HEK293 (cell line): ENCODE measurements around the gene EIF1B.

Experiments used
- CTCF ChIA-PET: fragments of 350-600 bp; formaldehyde crosslinking; extraction: SDS; loops from one replicate; lab custom pipeline; 2021; ENCODE audit warnings: antibody characterized with exemption; lab: Yijun Ruan, JAX
- POLR2A ChIA-PET: fragments of 300-600 bp; formaldehyde crosslinking; extraction: SDS; loops from one replicate; lab custom pipeline; 2020; ENCODE audit warnings: antibody characterized with exemption, inconsistent platforms; lab: Yijun Ruan, JAX
- H3K27ac ChIP-seq: fragments of 200-500 bp; sonication (Bioruptor generic); 2 replicates; pipeline ENCODE4 v1.5.1; 2014; ENCODE audit warnings: low read depth, low read length, control low read depth, inconsistent platforms; ENCODE audit errors: extremely low read depth
- H3K36me3 ChIP-seq, 2 experiments: fragments of 200-500 bp in 1 of 2; sonication (Bioruptor generic) in 1 of 2; 1 replicate in 1 of 2; 2 replicates in 1 of 2; pipeline ENCODE4 v1.5.1; 2014 to 2017; ENCODE audit warnings: inconsistent platforms in 2 of 2, low read length in 2 of 2; ENCODE audit not compliant: control insufficient read depth in 2 of 2, insufficient read depth in 1 of 2
- H3K4me1 ChIP-seq: fragments of 200-500 bp; sonication (Bioruptor generic); 2 replicates; pipeline ENCODE4 v1.5.1; 2014; ENCODE audit warnings: mild to moderate bottlenecking, low read length, inconsistent platforms; ENCODE audit not compliant: control insufficient read depth, insufficient read depth
- H3K4me3 ChIP-seq: 2 replicates; pipeline ENCODE4 v1.5.1; 2011; ENCODE audit warnings: low read depth, mild to moderate bottlenecking, control low read depth, low read length, moderate library complexity
- H3K9me3 ChIP-seq: fragments of 200-500 bp; sonication (Bioruptor generic); 2 replicates; pipeline ENCODE4 v1.5.1; 2014; ENCODE audit warnings: low read depth, low read length, inconsistent platforms; ENCODE audit not compliant: control insufficient read depth, insufficient read depth
- ATF2 ChIP-seq: fragments of 450-650 bp; formaldehyde crosslinking; IDR thresholded peaks from 2 replicates; pipeline ENCODE4 v1.5.1; 2016; ENCODE audit warnings: missing biosample characterization, missing genetic modification characterization, low read depth
- EGR2 ChIP-seq: fragments of 450-650 bp; formaldehyde crosslinking; IDR thresholded peaks from 2 replicates; pipeline ENCODE4 v1.5.1; 2016; ENCODE audit warnings: low read depth, missing biosample characterization, missing genetic modification characterization
- MZF1 ChIP-seq: fragments of 450-650 bp; formaldehyde crosslinking; IDR thresholded peaks from 2 replicates; pipeline ENCODE4 v1.5.1; 2017; ENCODE audit warnings: missing biosample characterization, missing genetic modification characterization, borderline replicate concordance
- SP2 ChIP-seq: fragments of 450-650 bp; formaldehyde crosslinking; IDR thresholded peaks from 2 replicates; pipeline ENCODE4 v1.5.1; 2016; ENCODE audit warnings: missing biosample characterization, missing genetic modification characterization
- TSHZ1 ChIP-seq: fragments of 450-650 bp; formaldehyde crosslinking; IDR thresholded peaks from 2 replicates; pipeline ENCODE4 v1.5.1; 2016; ENCODE audit warnings: missing biosample characterization, missing genetic modification characterization, borderline replicate concordance
- ZBTB26 ChIP-seq: fragments of 450-650 bp; formaldehyde crosslinking; optimal IDR thresholded peaks from 2 replicates; pipeline ENCODE3; 2016; ENCODE audit warnings: missing biosample characterization, mild to moderate bottlenecking, missing genetic modification characterization
- ZNF112 ChIP-seq: fragments of 450-650 bp; formaldehyde crosslinking; IDR thresholded peaks from 2 replicates; pipeline ENCODE4 v1.5.0; 2017; ENCODE audit warnings: missing biosample characterization, missing genetic modification characterization
- ZNF214 ChIP-seq: fragments of 450-650 bp; formaldehyde crosslinking; IDR thresholded peaks from 2 replicates; pipeline ENCODE4 v1.5.1; 2017; ENCODE audit warnings: missing biosample characterization, mild to moderate bottlenecking, missing genetic modification characterization, borderline replicate concordance
- ZNF248 ChIP-seq: fragments of 450-650 bp; formaldehyde crosslinking; IDR thresholded peaks from 2 replicates; pipeline ENCODE4 v1.5.1; 2017; ENCODE audit warnings: missing biosample characterization, missing genetic modification characterization
- ZNF280D ChIP-seq: fragments of 450-650 bp; formaldehyde crosslinking; IDR thresholded peaks from 2 replicates; pipeline ENCODE4 v1.5.1; 2016; ENCODE audit warnings: missing biosample characterization, missing genetic modification characterization
- ZNF335 ChIP-seq: fragments of 450-650 bp; formaldehyde crosslinking; conservative IDR thresholded peaks from 2 replicates; pipeline ENCODE4 v1.5.1; 2016; ENCODE audit warnings: missing biosample characterization, missing genetic modification characterization
- ZNF341 ChIP-seq: fragments of 450-650 bp; formaldehyde crosslinking; IDR thresholded peaks from 2 replicates; pipeline ENCODE4; 2016; ENCODE audit warnings: low read depth, missing biosample characterization, missing genetic modification characterization
- ZNF350 ChIP-seq: fragments of 450-650 bp; formaldehyde crosslinking; IDR thresholded peaks from 2 replicates; pipeline ENCODE4 v1.5.0; 2017; ENCODE audit warnings: missing biosample characterization, mild to moderate bottlenecking, missing genetic modification characterization
- ZNF48 ChIP-seq: fragments of 450-650 bp; formaldehyde crosslinking; IDR thresholded peaks from 2 replicates; pipeline ENCODE4 v1.5.1; 2016; ENCODE audit warnings: missing biosample characterization, missing genetic modification characterization
- ZNF501 ChIP-seq: fragments of 450-650 bp; formaldehyde crosslinking; IDR thresholded peaks from 2 replicates; pipeline ENCODE4 v1.5.1; 2016; ENCODE audit warnings: missing biosample characterization, missing genetic modification characterization
- ZNF610 ChIP-seq: fragments of 450-650 bp; formaldehyde crosslinking; IDR thresholded peaks from 2 replicates; pipeline ENCODE4 v1.5.1; 2016; ENCODE audit warnings: missing biosample characterization, missing genetic modification characterization, borderline replicate concordance
- ZNF624 ChIP-seq: fragments of 450-650 bp; formaldehyde crosslinking; IDR thresholded peaks from 2 replicates; pipeline ENCODE4 v1.5.1; 2017; ENCODE audit warnings: missing biosample characterization, missing genetic modification characterization
- ZNF654 ChIP-seq: fragments of 450-650 bp; formaldehyde crosslinking; IDR thresholded peaks from 2 replicates; pipeline ENCODE4 v1.5.1; 2016; ENCODE audit warnings: low read depth, missing biosample characterization, missing genetic modification characterization
- ZNF660 ChIP-seq: fragments of 450-650 bp; IDR thresholded peaks from 2 replicates; pipeline ENCODE4 v1.5.1; 2018; ENCODE audit warnings: missing biosample characterization, mild to moderate bottlenecking, missing genetic modification characterization

Gene EIF1B

GRCh38 chr3:40313975-40314860, 4.7 kb downstream of the EIF1B start:
- no peaks in the 10 kb centered on the region for H3K9me3 ChIP-seq
- no peak overlapping the region for H3K4me3 ChIP-seq
- TF ChIP-seq ZNF112 (tag by site-specific recombination) (no peak), ZNF335 (no peak), ZNF341 (tag by site-specific recombination) (no peak)
- POLR2A ChIA-PET: interaction anchor here (2.8 kb wide), 1 partner anchor 122 kb away, joined by 8 read pairs; no protein-coding TSS in a partner anchor
- no peaks in the 10 kb centered on the region for H3K4me1 ChIP-seq
- H3K36me3 ChIP-seq: peaks cover 0 to 40% of the 10 kb centered on the region in 2 experiments; a peak in 1 of 3 replicates
- H3K27ac ChIP-seq: no peak overlapping the region
- CTCF ChIA-PET: interaction anchor here (0.7 to 3.8 kb wide), 2 partner anchors 122 to 162 kb away, joined by 3 to 24 read pairs; no protein-coding TSS in a partner anchor

- POLR2A ChIA-PET: no interaction called here
- Histone ChIP-seq H3K27ac (no peak overlapping the region), H3K36me3 (peaks cover 0 to 25% of the 10 kb centered on the region in 2 experiments; a peak in 1 of 3 replicates), H3K4me3 (no peak overlapping the region), H3K4me1 (no peaks in the 10 kb centered on the region), H3K9me3 (no peaks in the 10 kb centered on the region)
- CTCF ChIA-PET: interaction anchor here (0.6 to 3.0 kb wide), 17 partner anchors 11 to 1867 kb away, joined by 3 to 44 read pairs (median 4); no protein-coding TSS in a partner anchor
- TF ChIP-seq ZNF654 (peak; percentile 54), ZNF350 (tag by site-specific recombination) (no peak), ZNF660 (tag by site-specific recombination) (0 out of 2 replicates have a peak, but pooled peaks have one; percentile 19), TSHZ1 (no peak), MZF1 (no peak)
These were observed 7.8 kb downstream of the EIF1B start for GRCh38 chr3:40317061-40317855.

- POLR2A ChIA-PET: no interaction called here
- H3K36me3 ChIP-seq: no peaks in the 10 kb centered on the region
- CTCF ChIA-PET: interaction anchor here (0.5 to 0.6 kb wide), 2 partner anchors 134 to 296 kb away, joined by 3 to 4 read pairs; no protein-coding TSS in a partner anchor
- no peak for TF ChIP-seq ZNF214 (tag by site-specific recombination)
- no peak for TF ChIP-seq ZNF280D (tag by site-specific recombination)
- TF ChIP-seq ZNF48 (tag by site-specific recombination): no peak
- no peak for TF ChIP-seq ATF2
- no peak for TF ChIP-seq ZNF624 (tag by site-specific recombination)
- no peak for TF ChIP-seq ZNF248
- no peak for TF ChIP-seq ZBTB26
- no peak for TF ChIP-seq EGR2 (tag by site-specific recombination)
- no peak for TF ChIP-seq SP2
- TF ChIP-seq ZNF610 (tag by site-specific recombination): no peak
- TF ChIP-seq ZNF501 (tag by site-specific recombination): no peak
These were observed 12.3 kb downstream of the EIF1B start for GRCh38 chr3:40321818-40322217.

More at GRCh38 chr3:40321818-40322217, 12.3 kb downstream of the EIF1B start:
- H3K27ac ChIP-seq: no peak overlapping the region
- H3K4me1 ChIP-seq: no peaks in the 10 kb centered on the region
- H3K9me3 ChIP-seq: no peaks in the 10 kb centered on the region
- H3K4me3 ChIP-seq: no peak overlapping the region
